Kidney epithelial cell (primary cell): ENCODE data around the gene MIDN. TPM values are rescaled to one million over a fixed set of nuclear protein-coding genes. Genes with fewer than 3 reads are reported as not detected.

ENCODE experiments used
- DNase-seq: peaks from one replicate; pipeline ENCODE4 v3.0.0-alpha.2; 2010; ENCODE audit warnings: low read depth
- H3K27me3 ChIP-seq: 2 replicates; pipeline ENCODE4 v1.6.0; 2011; ENCODE audit warnings: low read length; ENCODE audit not compliant: control insufficient read depth, insufficient read depth
- H3K36me3 ChIP-seq: 2 replicates; pipeline ENCODE4 v1.5.1; 2011; ENCODE audit warnings: low read length; ENCODE audit not compliant: control insufficient read depth, insufficient read depth
- H3K4me3 ChIP-seq: 2 replicates; pipeline ENCODE4 v1.5.1; 2011; ENCODE audit warnings: low read depth, mild to moderate bottlenecking, control low read depth, low read length
- CTCF ChIP-seq: IDR thresholded peaks from 2 replicates; pipeline ENCODE4 v1.5.1; 2011; ENCODE audit warnings: mild to moderate bottlenecking, moderate library complexity, low read length, control low read depth, inconsistent platforms; ENCODE audit not compliant: insufficient read depth, poor library complexity, severe bottlenecking
- total RNA-seq: library from RNA; depleted of rRNA; stranded (reverse); fragments of >200 nt; gene quantifications from 2 replicates; pipeline ENCODE4 v1.2.3, GENCODE V29; 2015

Gene MIDN
- total RNA-seq, 1 donor from 2014 or later, result 69.4 TPM

GRCh38 chr19:1226522-1227303, 21.7 kb upstream of the MIDN start:
- no peak for TF ChIP-seq CTCF
- H3K36me3 ChIP-seq, result peaks cover 1% of the 10 kb centered on the region
- H3K27me3 ChIP-seq, result no peaks in the 10 kb centered on the region
- DNase-seq, result no peak
- H3K4me3 ChIP-seq, result no peak overlapping the region

- DNase-seq, result no peak
- no peak for TF ChIP-seq CTCF
- no peak overlapping the region for H3K4me3 ChIP-seq
- no peaks in the 10 kb centered on the region for H3K27me3 ChIP-seq
- H3K36me3 ChIP-seq, result peaks cover 2% of the 10 kb centered on the region
Measured at GRCh38 chr19:1227304-1228054, 20.9 kb upstream of the MIDN start.

- H3K27me3 ChIP-seq, result no peaks in the 10 kb centered on the region
- no peak overlapping the region for H3K4me3 ChIP-seq
- TF ChIP-seq CTCF, result no peak
- no peak for DNase-seq
- H3K36me3 ChIP-seq, result peaks cover 2% of the 10 kb centered on the region
Measured at GRCh38 chr19:1228161-1228957, 20.0 kb upstream of the MIDN start.

GRCh38 chr19:1229056-1229923, 19.1 kb upstream of the MIDN start:
- peaks cover 2% of the 10 kb centered on the region for H3K36me3 ChIP-seq
- no peak for DNase-seq
- H3K4me3 ChIP-seq, result no peak overlapping the region
- TF ChIP-seq CTCF, result no peak
- no peaks in the 10 kb centered on the region for H3K27me3 ChIP-seq

GRCh38 chr19:1229924-1230782, 18.2 kb upstream of the MIDN start:
- Histone ChIP-seq H3K36me3 (peaks cover 2% of the 10 kb centered on the region), H3K4me3 (no peak overlapping the region), H3K27me3 (no peaks in the 10 kb centered on the region)
- no peak for TF ChIP-seq CTCF
- no peak for DNase-seq
